Measurements from ENCODE around the gene THRA. TPM values are rescaled to one million over a fixed set of nuclear protein-coding genes. Genes with fewer than 3 reads are reported as not detected.

THRA gene
- polyA plus RNA-seq, 1 experiment: 43.3 TPM

GRCh38 chr17:40106760-40107521 is 44.2 kb downstream of the THRA start:
- Histone ChIP-seq H3K36me3 (ENCODE audit: control insufficient read depth, insufficient read depth, low read length) (no peaks in the 10 kb centered on the region), H3K4me3 (ENCODE audit: low read depth, low read length) (no peak overlapping the region), H3K27me3 (ENCODE audit: control insufficient read depth, insufficient read depth, low read length) (no peaks in the 10 kb centered on the region)
- ChIA-PET POLR2A (interaction anchor here (0.6 to 0.7 kb wide), 2 partner anchors 9 to 297 kb away, joined by 3 read pairs; no protein-coding TSS in a partner anchor), CTCF (interaction anchor here (0.7 to 1.8 kb wide), 12 partner anchors 12 to 559 kb away, joined by 3 to 8 read pairs (median 3); partner anchors contain the start of gene CSF3)
- TF ChIP-seq CTCF (IDR thresholded peaks at IDR 0.05; ENCODE audit: insufficient read depth, low read depth, low read length): no peak
- no peak for DNase-seq (ENCODE audit: low read depth)

- no peak overlapping the region for H3K4me3 ChIP-seq (ENCODE audit: low read depth, low read length)
- H3K36me3 ChIP-seq (ENCODE audit: control insufficient read depth, insufficient read depth, low read length): no peaks in the 10 kb centered on the region
- CTCF ChIA-PET: interaction anchor here (0.9 to 1.8 kb wide), 9 partner anchors 15 to 560 kb away, joined by 3 to 8 read pairs (median 3); partner anchors contain the start of gene CSF3
- no peak for TF ChIP-seq CTCF (IDR thresholded peaks at IDR 0.05; ENCODE audit: insufficient read depth, low read depth, low read length)
- DNase-seq (ENCODE audit: low read depth): no peak
- POLR2A ChIA-PET: interaction anchor here (0.6 to 0.7 kb wide), 2 partner anchors 9 to 296 kb away, joined by 3 read pairs; no protein-coding TSS in a partner anchor
- H3K27me3 ChIP-seq (ENCODE audit: control insufficient read depth, insufficient read depth, low read length): no peaks in the 10 kb centered on the region
Measured at GRCh38 chr17:40107522-40108174, 44.9 kb downstream of the THRA start.

GRCh38 chr17:40108970-40109824 is 46.4 kb downstream of the THRA start:
- Histone ChIP-seq H3K27me3 (ENCODE audit: control insufficient read depth, insufficient read depth, low read length) (no peaks in the 10 kb centered on the region), H3K4me3 (ENCODE audit: low read depth, low read length) (no peak overlapping the region), H3K36me3 (ENCODE audit: control insufficient read depth, insufficient read depth, low read length) (no peaks in the 10 kb centered on the region)
- DNase-seq (ENCODE audit: low read depth): no peak
- CTCF ChIA-PET: interaction anchor here (1.0 to 7.7 kb wide), 9 partner anchors 9 to 83 kb away, joined by 3 to 130 read pairs (median 63); partner anchors contain the start of genes MSL1, NR1D1 and THRA
- TF ChIP-seq CTCF (IDR thresholded peaks at IDR 0.05; ENCODE audit: insufficient read depth, low read depth, low read length): 0 out of 2 replicates have a peak, but pooled peaks have one; percentile 20
- POLR2A ChIA-PET: no interaction called here

- Histone ChIP-seq H3K27me3 (ENCODE audit: control insufficient read depth, insufficient read depth, low read length) (no peaks in the 10 kb centered on the region), H3K36me3 (ENCODE audit: control insufficient read depth, insufficient read depth, low read length) (no peaks in the 10 kb centered on the region), H3K4me3 (ENCODE audit: low read depth, low read length) (no peak overlapping the region)
- no peak for DNase-seq (ENCODE audit: low read depth)
- POLR2A ChIA-PET: no interaction called here
- TF ChIP-seq CTCF (IDR thresholded peaks at IDR 0.05; ENCODE audit: insufficient read depth, low read depth, low read length): no peak
- CTCF ChIA-PET: interaction anchor here (0.6 to 7.7 kb wide), 19 partner anchors 10 to 94 kb away, joined by 3 to 130 read pairs (median 16); partner anchors contain the start of genes CSF3, MED24, MSL1 and NR1D1
Measured at GRCh38 chr17:40110026-40110845, 47.5 kb downstream of the THRA start.

Data from BJ (cell line).